Measurements from ENCODE around the gene ZNF214.
"Not testable (repeated sequence)": the region's sequence is repeated elsewhere in the genome, so short reads cannot be mapped to it uniquely, and the experiment has no call there.

The ZNF214 gene

GRCh38 chr11:6992457-6993417, 27.4 kb downstream of the ZNF214 start:
- in situ Hi-C loops (cut with HindIII; ENCODE audit: low pct_ligation_motif_present, low pct_unique_long_range_greater_than_20kb, low sequenced_read_pairs), result no loop called here
- no peak for DNase-seq

GRCh38 chr11:6992026-6992425, 28.1 kb downstream of the ZNF214 start:
- DNase-seq, result no peak
- in situ Hi-C loops (cut with HindIII; ENCODE audit: low pct_ligation_motif_present, low pct_unique_long_range_greater_than_20kb, low sequenced_read_pairs), result no loop called here

DNA sequence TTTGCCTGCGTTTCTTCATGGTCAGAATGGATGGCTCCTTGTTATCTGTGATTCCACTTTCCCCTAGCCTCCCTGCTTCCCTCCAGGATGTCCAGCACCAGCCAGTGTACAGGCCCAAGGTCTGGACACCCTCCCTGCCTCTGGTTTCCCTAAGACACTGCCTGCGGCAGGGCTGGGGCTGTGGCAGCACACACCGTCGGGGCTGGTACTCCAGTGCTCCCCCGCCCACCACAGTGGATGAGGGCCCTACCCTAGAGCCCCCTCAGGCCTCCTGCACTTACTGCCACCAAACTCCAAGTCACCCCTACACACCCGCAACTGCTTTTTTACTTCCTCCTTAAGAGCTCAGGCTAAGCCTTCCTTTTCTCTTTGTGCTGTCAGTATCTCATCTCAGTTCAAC, 28.9 kb downstream of the ZNF214 start:
- in situ Hi-C loops (cut with HindIII; ENCODE audit: low pct_ligation_motif_present, low pct_unique_long_range_greater_than_20kb, low sequenced_read_pairs), result no loop called here
- DNase-seq, result no peak

DNA sequence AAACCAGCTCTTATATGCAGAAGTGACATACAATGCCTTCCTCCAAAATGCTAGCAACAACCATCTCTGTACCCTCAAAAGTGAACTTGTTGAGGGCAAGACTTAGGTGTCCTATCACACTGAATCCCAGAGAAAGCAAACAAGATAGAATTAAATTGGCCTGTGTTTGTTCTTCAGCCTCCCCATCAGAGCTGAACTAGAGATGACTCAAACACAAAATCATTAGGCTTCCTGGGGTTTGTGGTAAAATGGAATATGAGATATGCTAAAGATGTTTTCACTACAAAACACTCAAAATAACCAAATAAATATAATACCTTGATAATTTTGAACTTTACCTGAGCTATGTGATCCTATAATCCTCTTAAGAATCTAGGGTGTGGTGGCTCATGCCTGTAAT, 31.6 kb downstream of the ZNF214 start:
- in situ Hi-C loops (cut with HindIII; ENCODE audit: low pct_ligation_motif_present, low pct_unique_long_range_greater_than_20kb, low sequenced_read_pairs), result no loop called here
- no peak for DNase-seq

DNA sequence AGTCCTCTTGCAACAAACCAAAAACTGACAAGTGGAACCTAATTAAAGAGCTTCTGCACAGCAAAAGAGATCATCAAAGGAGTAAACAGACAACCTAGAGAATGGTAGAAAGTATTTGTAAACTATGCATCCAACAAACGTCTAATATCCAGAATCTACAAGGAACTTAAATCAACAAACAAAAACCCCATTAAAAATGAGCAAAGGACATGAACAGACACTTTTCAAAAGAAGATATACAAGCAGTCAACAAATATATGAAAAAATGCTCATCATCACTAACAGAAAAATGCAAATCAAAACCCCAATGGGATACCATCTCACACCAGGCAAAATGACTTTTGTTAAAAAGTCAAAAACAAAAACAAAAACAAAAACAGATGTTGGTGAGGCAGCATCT, 33.7 kb downstream of the ZNF214 start:
- in situ Hi-C loops (cut with HindIII; ENCODE audit: low pct_ligation_motif_present, low pct_unique_long_range_greater_than_20kb, low sequenced_read_pairs), result no loop called here
- DNase-seq, result no peak

DNA sequence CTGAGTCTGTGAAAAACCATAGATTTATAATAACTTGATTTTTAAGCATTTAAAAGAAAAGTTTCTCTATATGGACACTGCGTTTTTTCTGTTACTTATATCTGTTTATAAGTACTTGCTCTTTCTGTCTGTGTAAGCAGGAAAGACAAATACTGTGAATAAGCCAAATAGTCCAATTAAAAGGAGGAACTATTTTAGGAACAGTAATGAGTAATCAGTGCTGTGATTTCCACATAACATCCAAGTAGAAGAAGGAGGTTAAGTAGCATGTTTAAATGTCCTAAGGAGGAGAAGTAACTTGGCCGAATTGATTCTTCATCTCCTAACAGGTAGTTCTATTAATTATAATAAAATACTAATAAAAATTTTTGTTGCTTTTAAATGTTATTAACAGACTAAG, 40.8 kb downstream of the ZNF214 start:
- no peak for DNase-seq
- in situ Hi-C loops (cut with HindIII; ENCODE audit: low pct_ligation_motif_present, low pct_unique_long_range_greater_than_20kb, low sequenced_read_pairs), result no loop called here

DNA sequence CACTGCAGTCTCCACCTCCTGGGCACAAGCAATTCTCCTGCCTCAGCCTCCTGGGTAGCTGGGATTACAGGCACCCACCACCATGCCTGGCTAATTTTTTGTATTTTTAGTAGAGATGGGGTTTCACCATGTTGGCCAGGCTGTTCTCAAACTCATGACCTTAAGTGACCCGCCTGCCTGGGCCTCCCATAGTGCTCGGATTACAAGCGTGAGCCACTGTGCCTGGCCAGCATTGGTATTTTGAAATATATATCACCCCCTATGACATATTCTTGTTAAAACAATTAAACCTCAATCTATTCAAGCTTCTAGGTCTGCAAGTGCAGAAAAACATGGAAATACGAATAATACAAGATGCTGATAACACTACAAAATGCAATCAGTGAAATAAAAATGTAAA, 50.3 kb downstream of the ZNF214 start:
- DNase-seq; in situ Hi-C loops (cut with HindIII; ENCODE audit: low pct_ligation_motif_present, low pct_unique_long_range_greater_than_20kb, low sequenced_read_pairs): not testable (repeated sequence)

GRCh38 chr11:6968816-6969215, 51.3 kb downstream of the ZNF214 start:
- in situ Hi-C loops (cut with HindIII; ENCODE audit: low pct_ligation_motif_present, low pct_unique_long_range_greater_than_20kb, low sequenced_read_pairs), result no loop called here
- DNase-seq, result no peak

DNA sequence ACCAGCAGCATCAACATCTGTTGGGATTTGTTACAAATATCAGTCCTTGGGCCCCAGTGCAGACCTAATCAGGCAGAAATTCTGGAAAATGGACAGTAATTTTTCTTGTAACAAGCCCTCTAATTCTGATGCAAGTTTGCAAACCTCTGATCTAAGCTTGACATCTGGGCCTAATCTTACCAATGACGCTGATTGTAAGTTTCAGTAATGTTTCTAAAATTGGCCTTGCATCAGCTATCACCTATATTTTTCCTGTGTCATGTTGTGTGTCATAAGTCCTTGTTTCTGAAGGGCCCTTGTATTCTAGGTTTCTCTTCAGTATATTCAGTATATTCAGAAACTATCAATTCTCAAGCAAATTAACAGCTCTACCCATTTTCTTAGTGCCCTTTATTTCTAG, 57.5 kb downstream of the ZNF214 start:
- in situ Hi-C loops (cut with HindIII; ENCODE audit: low pct_ligation_motif_present, low pct_unique_long_range_greater_than_20kb, low sequenced_read_pairs), result no loop called here
- DNase-seq, result no peak

- no peak for DNase-seq
- in situ Hi-C loops (cut with HindIII; ENCODE audit: low pct_ligation_motif_present, low pct_unique_long_range_greater_than_20kb, low sequenced_read_pairs), result no loop called here
These were observed 58.0 kb downstream of the ZNF214 start for GRCh38 chr11:6962141-6962540.

GRCh38 chr11:6954248-6954647, 65.9 kb downstream of the ZNF214 start:
- DNase-seq; in situ Hi-C loops (cut with HindIII; ENCODE audit: low pct_ligation_motif_present, low pct_unique_long_range_greater_than_20kb, low sequenced_read_pairs): not testable (repeated sequence)
